Uterine smooth muscle cell (primary cell): ENCODE results near the gene LMF2. TPM values are rescaled to one million over a fixed set of nuclear protein-coding genes. Genes with fewer than 3 reads are reported as not detected.

Source experiments
- total RNA-seq: library from RNA; depleted of rRNA; stranded (reverse); fragments of >200 nt; gene quantifications from 2 replicates; pipeline ENCODE4 v1.2.3, GENCODE V29; 2014

The LMF2 gene, protein sequence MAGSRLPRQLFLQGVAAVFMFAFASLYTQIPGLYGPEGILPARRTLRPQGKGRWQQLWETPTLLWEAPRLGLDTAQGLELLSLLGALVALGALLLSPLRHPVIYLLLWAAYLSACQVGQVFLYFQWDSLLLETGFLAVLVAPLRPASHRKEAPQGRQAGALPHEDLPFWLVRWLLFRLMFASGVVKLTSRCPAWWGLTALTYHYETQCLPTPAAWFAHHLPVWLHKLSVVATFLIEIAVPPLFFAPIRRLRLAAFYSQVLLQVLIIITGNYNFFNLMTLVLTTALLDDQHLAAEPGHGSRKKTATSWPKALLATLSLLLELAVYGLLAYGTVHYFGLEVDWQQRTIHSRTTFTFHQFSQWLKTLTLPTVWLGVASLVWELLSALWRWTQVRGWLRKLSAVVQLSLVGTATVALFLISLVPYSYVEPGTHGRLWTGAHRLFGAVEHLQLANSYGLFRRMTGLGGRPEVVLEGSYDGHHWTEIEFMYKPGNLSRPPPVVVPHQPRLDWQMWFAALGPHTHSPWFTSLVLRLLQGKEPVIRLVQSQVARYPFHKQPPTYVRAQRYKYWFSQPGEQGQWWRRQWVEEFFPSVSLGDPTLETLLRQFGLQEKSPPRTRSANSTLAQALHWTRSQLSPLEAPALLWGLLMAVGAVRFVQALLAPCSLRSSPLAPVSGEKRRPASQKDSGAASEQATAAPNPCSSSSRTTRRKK
- 48.0 and 51.4 TPM in 2 replicates for total RNA-seq

DNA sequence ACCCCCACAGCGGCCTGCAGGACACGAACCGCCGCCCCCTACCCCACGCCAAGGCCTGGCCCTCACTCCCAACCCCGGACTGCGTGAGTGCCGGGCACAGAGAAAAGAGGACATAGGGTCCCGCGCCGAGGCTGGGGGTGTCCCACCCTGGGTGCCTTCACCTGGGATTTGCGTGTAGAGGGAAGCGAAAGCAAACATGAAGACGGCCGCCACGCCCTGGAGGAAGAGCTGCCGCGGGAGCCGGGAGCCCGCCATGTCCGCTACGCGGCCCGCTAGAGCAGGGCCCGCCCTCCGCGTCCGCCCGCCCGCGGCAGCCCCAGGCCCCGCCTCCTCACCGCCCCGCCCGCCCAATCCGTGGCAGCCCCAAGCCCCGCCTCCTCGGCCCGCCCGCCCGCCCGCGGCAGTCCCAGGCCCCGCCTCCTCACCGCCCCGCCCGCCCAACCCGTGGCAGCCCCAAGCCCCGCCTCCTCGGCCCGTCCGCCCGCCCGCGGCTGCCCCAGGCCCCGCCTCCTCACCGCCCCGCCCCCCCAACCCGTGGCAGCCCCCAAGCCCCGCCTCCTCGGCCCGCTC is at the start of gene LMF2:
Gene LMF2, minus strand, starts transcription at position 282 of the 570 bp plus-strand sequence. Its CDS starts 27 bp downstream, at position 255.

DNA sequence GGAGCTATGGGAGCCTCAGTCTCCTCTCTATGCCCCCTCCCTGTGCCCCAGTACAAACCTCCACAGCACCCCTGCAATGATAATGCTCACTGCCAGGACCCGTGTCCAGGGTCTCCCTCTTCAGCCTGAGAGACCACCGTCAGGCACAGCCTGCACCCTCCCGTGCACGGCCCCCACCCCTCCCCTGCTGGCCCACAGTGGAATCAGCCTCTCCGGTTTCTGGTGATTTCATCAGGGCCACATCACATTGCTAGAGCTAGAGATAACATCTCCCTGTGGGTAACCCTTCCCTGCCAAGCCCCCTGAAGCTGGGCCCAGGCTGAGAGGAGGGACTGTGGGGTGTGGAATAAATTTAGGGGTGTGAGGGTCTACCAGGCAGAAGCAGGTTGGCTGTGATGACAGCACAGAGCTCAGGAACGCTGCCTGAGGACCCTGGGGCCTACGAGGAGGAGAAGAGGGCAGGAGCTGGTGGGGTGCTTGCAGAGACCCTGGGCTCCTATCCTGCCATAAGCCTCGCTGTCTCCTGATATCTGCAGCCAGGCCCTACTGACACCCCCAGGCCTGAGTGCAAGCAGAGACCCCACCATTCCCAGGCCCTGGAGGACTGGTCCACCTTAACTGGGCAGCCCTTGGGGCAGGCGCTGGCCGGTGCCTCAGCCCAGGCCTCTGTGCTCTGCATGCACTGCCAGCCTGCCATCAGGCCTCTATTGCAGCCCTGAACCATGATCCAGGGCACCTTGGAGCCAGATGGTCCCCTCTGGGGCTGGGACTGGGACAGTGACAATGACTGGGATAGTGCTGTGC is 38.2 kb upstream of the LMF2 start, which contains the start of gene KLHDC7B:
Gene KLHDC7B, plus strand, starts transcription at position 378 of the 804 bp plus-strand sequence. Its CDS starts 345 bp downstream, at position 723.

DNA sequence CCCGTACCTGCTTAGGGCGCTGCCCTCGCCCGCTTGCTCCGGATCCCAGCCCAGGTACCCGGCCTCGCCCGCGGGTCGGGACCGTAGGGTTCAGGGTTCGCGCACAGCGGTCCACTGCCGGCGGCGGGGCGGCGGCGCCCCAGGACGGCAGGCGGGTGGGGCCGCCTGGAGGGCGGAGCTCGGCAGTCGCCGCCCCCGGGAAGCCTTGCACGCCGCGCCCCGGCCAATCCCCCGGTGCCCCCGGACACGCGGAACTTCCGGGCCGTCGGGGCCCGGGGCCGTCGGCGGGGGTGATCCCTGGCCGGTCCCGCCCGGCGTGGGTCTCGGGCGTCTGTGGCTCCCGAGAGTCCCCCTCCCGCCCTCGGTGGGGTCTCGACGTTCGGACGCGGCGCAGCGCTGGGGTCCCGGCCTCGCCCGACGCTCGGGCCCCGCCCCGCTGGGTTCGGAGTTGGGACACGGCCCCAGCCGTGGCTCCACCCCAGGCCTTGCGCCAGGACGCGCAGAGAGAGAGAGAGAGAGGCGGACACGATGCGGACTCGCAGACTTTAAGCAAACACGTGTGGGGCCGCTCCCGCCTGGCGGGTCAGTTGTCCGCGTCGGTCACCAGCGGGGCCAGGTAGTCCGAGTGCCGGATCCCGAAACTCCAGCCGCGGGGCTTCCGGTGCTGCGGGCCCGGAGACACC is 22.5 kb upstream of the LMF2 start, which contains the start of gene TYMP:
Gene TYMP, minus strand, starts transcription at position 116 of the 683 bp plus-strand sequence. CDS start 303 bp downstream, outside the sequence.

DNA sequence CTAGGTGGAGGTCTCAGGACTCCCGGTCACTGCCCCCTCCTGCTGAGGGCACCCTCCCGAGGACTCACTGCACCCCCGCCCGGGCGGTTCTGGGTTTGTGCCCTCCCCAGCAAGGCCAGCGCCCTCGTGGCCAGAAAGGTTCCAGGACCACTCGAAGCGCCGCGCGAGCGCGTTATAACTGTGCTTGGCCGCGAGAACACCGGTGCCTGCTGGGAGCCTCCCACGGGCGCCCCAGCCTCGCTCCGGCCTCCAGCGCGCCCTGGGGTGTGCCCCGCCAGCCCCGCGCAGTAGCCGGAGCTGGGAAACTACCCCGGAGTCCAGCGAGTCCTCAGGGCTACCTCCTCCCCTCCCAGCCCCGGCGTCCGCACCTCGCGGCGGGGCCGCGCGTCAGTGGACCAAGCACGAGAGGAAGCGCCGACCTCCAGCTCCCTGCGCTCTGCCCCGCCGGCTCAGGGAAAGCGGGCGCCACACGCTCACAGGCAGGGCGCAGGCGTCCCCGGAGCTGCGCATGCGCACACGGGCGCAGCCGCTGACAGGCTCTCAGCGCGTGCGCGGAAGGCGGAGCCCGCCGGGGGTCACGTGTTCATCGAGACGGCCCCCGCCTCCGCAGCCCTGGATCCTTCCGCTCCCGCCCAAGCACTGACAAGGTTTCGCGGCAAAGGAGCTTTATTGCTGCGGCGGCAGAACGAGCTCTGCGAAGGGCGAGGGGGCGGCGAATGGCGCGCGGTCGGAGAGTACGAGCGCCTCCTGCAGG is 17.8 kb upstream of the LMF2 start, which contains the start of gene SCO2:
Gene SCO2, minus strand, starts transcription at position 495 of the 754 bp plus-strand sequence. CDS start 1,187 bp downstream, outside the sequence.

DNA sequence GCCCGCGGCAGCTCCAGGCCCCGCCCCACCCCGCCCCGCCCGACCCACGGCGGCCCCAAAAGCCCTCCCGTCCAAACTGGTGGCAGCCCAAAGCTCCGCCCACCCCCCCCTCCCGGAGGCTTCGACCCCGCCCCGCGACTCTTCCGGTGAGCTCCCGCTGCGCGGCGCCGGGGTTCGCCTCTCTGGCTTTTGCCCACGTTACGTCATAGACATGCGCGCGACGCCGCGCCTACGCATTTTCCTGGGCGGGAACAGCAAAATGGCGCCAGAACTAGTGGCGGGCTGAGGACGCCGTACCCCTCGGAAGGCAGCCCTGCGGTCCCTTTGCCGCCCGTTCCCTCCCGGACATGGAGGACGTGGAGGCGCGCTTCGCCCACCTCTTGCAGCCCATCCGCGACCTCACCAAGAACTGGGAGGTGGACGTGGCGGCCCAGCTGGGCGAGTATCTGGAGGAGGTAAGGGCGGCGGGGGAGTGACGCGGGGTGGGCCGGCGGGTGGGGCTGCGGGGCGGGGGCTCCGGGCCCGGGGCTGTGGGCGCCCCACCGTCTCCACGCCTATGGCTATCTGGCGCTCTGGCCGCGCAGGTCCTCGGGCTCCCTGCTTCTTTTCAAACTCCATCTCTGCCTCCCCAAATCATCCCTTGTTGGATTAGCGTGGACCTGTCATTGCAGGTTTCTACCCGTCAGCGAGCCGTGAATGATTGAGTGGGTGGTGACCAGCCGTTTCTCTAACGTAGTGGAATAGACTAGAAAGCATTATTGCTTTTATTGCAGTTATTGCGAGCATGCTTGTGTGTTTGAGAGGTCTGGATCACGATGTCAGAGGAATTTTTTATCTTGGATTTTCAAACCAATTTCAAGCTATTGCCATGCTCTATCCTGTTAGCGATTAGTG is 736 bp upstream of the LMF2 start, which contains the start of gene NCAPH2:
Gene NCAPH2, plus strand, starts transcription at position 234 of the 894 bp plus-strand sequence. Its CDS starts 114 bp downstream, at position 348.

DNA sequence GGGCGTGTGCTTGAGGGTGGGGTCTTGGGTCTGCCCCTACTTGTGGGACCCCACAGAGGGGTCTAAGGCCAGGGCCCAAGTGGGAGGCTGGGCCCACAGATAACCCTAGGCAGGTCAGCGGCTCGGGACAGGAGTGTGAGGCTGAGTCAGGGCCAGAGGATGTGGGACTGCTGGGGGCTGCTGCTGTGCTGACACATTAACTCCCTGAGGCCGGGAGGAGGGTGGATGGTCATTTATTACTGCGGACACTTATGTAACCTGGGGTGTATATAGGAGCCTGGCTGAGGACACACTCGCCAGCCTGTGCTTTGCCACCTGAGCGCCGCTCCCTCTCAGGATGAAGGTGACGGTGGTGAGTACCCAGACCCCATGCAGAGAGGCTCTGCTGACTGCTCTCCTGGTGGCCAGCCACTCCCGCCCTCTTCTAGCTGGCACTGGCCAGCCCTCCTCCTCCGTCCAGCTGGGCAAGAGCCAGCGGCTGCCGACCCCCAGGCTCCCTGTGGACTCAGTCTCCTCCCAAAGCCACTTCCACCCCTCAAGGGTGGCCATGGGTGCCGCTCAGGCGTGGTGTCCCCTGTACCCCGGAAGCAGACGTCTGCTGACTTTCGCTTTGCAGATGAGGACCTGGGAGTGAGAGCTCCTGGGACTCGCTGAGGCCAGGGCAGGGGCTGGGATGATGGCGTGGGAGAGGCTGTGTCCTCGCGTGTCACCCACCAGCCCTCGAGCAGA is 20.8 kb downstream of the LMF2 start, which contains the start of gene MIOX:
Gene MIOX, plus strand, starts transcription at position 299 of the 729 bp plus-strand sequence. Its CDS starts 39 bp downstream, at position 338.

DNA sequence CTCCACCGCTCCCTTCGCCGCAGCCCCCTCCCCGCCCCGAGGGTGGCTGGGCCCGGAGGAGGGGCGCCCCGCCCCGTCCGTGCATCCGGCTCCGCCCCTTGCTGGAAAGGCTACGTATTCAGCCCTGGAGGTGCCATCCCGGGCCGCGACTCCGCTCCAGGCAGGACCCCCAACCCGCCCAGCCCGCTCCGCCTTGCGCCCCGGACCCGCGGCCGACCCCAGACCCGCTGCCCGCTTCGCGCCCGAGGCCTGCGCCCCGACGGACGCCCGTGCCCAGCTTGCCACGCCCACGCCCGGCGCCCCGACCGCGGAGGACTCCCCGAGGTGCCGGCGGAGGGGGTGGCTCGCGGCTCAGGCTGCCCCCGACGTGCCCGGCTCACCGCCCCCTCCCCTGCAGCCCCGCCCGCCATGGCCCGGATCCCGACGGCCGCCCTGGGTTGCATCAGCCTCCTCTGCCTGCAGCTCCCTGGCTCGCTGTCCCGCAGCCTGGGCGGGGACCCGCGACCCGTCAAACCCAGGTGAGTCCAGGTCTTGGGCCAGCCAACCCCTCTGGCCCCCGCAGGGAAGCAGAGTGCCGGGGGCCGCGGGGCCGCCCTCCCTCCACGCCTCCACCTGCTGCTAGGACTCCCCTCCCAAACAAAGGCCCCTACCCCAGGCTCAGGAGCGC is 25.9 kb downstream of the LMF2 start, which contains the start of gene ADM2:
Gene ADM2, plus strand, starts transcription at position 104 of the 667 bp plus-strand sequence. Its CDS starts 305 bp downstream, at position 409.

DNA sequence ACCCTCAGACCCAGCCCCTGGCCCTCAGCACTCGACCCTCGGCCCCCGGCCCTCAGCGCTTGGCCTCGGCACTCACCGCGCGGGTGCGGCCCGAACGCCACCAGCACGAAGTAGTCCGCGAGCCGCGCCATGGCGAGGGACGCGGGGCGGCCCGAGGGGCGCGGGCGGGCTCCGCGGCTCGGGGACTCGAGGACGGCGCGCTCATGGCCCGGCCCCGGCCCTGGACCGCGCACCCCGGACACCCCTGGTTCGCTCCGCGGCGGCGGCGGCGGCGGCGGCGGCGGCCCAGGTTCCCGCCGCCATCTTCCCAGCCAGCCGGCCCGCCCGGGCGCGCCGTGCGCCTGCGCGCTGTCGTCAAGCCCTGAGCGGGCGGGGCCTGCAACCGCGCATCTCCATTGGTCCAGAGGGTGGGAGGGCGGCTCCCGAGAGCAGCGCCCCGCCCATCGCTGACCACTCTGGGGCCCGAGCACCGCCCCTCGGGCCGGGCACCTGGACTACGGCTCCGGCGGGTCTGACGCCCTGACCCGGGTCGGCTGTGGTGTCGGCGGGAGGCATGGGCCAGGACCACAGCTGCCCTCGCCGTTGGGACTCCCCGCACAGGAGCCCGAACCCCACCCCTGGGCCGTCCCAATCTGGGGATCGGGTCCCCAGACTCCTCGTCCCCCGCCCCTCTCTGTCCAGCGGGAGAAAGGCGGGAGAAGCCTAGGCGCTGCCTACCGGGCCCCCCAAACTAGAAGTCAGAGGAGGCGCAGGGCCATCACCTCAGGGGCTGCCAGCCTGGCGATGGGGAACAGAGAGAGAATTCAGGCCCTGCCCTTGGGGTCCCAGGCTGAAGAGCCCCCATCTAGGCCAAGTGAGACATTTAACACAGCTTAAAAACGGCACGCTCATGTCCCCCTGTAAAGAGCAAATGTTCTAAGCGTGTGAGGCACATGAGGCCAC is 32.5 kb downstream of the LMF2 start, which contains the start of gene SBF1:
Gene SBF1, minus strand, starts transcription at position 326 of the 942 bp plus-strand sequence. Its CDS starts 195 bp downstream, at position 131.

Other genes starting within 250 kb of the LMF2 start
- gene MAPK12, start 246.0 kb downstream of the LMF2 start, total RNA-seq, result 41.2 and 46.6 TPM in 2 replicates
- gene MAPK11, start 237.3 kb downstream of the LMF2 start, total RNA-seq, result 7.4 and 8.6 TPM in 2 replicates
- gene PLXNB2, start 200.1 kb downstream of the LMF2 start, total RNA-seq, result 118 and 202 TPM in 2 replicates
- 1.5 and 2.7 TPM in 2 replicates for gene DENND6B, start 180.7 kb downstream of the LMF2 start, total RNA-seq
- gene PPP6R2, start 164.4 kb downstream of the LMF2 start, total RNA-seq, result 72.0 and 73.0 TPM in 2 replicates
- 83.4 and 118 TPM in 2 replicates for gene SBF1, start 32.7 kb downstream of the LMF2 start, total RNA-seq
- 1.8 and 7.0 TPM in 2 replicates for gene ADM2, start 26.2 kb downstream of the LMF2 start, total RNA-seq
- not detected in 2 replicates for gene MIOX, start 20.8 kb downstream of the LMF2 start, total RNA-seq
- gene NCAPH2, start 522 bp upstream of the LMF2 start, total RNA-seq, result 36.0 and 79.0 TPM in 2 replicates
- gene SCO2, start 17.9 kb upstream of the LMF2 start, total RNA-seq, result 2.7 and 4.5 TPM in 2 replicates
- 5.1 and 12.5 TPM in 2 replicates for gene TYMP, start 22.3 kb upstream of the LMF2 start, total RNA-seq
- 0.11 and 0.62 TPM in 2 replicates for gene KLHDC7B, start 38.2 kb upstream of the LMF2 start, total RNA-seq
- gene SYCE3, start 55.2 kb upstream of the LMF2 start, total RNA-seq, result not detected in 2 replicates
- gene CPT1B, start 70.7 kb upstream of the LMF2 start, total RNA-seq, result 0.44 and 1.7 TPM in 2 replicates
- gene CHKB, start 75.1 kb upstream of the LMF2 start, total RNA-seq, result 19.5 and 27.2 TPM in 2 replicates
- gene MAPK8IP2, start 93.1 kb upstream of the LMF2 start, total RNA-seq, result 0.33 and 0.37 TPM in 2 replicates
- 5.9 and 15.5 TPM in 2 replicates for gene ARSA, start 120.5 kb upstream of the LMF2 start, total RNA-seq
- gene SHANK3, start 165.1 kb upstream of the LMF2 start, total RNA-seq, result 0.22 and 0.50 TPM in 2 replicates
- gene ACR, start 230.5 kb upstream of the LMF2 start, total RNA-seq, result not detected in 2 replicates